ENCODE measurements around the gene TOR1AIP2.

DNA sequence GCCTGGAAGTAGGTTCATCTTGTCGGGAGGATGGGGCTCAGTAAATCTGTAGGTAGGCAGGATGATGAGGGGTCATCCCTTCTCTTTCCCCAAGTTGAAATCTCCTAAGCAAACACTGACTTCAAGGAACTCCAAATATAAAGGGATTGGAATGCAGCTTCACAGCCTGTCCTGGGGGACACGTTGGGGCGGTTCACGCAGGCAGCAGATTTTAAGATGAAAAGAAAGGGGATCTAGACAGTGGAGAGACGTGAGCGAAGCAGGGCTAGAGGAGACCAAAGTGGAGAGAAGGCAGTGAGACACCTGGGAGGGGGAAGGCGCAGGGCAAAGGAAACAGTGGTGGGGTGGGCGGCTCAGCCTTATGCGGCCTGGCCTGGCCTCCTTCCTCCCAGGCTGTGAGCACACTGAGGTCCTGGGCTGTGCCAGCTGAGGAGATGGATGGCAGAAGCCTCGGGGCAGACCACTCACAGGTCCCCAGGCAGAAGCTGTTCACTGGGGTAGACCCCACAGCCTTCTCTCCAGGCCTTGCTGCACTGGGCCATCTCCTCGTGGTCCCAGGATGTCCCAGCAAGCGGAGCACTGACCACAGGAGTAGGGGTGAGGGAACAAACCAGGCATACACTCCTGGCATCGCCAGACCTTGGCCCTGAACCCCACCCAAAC lies 51.7 kb downstream of the TOR1AIP2 start:
- TF ChIP-seq, protein P1, sequence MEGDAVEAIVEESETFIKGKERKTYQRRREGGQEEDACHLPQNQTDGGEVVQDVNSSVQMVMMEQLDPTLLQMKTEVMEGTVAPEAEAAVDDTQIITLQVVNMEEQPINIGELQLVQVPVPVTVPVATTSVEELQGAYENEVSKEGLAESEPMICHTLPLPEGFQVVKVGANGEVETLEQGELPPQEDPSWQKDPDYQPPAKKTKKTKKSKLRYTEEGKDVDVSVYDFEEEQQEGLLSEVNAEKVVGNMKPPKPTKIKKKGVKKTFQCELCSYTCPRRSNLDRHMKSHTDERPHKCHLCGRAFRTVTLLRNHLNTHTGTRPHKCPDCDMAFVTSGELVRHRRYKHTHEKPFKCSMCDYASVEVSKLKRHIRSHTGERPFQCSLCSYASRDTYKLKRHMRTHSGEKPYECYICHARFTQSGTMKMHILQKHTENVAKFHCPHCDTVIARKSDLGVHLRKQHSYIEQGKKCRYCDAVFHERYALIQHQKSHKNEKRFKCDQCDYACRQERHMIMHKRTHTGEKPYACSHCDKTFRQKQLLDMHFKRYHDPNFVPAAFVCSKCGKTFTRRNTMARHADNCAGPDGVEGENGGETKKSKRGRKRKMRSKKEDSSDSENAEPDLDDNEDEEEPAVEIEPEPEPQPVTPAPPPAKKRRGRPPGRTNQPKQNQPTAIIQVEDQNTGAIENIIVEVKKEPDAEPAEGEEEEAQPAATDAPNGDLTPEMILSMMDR (IDR thresholded peaks at IDR 0.05) = no peak
- TF ChIP-seq POLR2A (IDR thresholded peaks at IDR 0.05) = no peak
